Stimulated activated naive B cell treated with anti-CD40 and anti-IgM and Interleukin-4, amounts not matched to agents 10 μg/mL and 1 μg/mL and 100 μg/mL, for 72 hours (primary cell): ENCODE data around the gene KCNC1.

Experiments
- ATAC-seq, 2 donors: fragments of 150-1000 bp; cut with Tn5 transposase; replicated peaks; 2 replicates each; pipeline ENCODE4 v1.10.0; 2021; ENCODE audit warnings: moderate library complexity in 1 of 2
- DNase-seq: peaks from one replicate; pipeline ENCODE4 v3.0.0; 2021
- H3K27ac Mint-ChIP-seq: one replicate; pipeline ENCODE4 v1.8.0; 2022; ENCODE audit warnings: mild to moderate bottlenecking, mixed read lengths
- H3K27me3 Mint-ChIP-seq, 2 donors: one replicate each; pipeline ENCODE4 v1.8.0; 2022; ENCODE audit warnings: mixed read lengths in 2 of 2
- H3K36me3 Mint-ChIP-seq, 2 donors: one replicate each; pipeline ENCODE4 v1.8.0; 2022; ENCODE audit warnings: mixed read lengths in 2 of 2, mild to moderate bottlenecking in 1 of 2
- H3K4me1 Mint-ChIP-seq, 2 donors: one replicate each; pipeline ENCODE4 v1.8.0; 2022; ENCODE audit warnings: mixed read lengths in 2 of 2, mild to moderate bottlenecking in 1 of 2
- H3K4me3 Mint-ChIP-seq, 2 donors: one replicate each; pipeline ENCODE4 v1.8.0; 2022; ENCODE audit warnings: mild to moderate bottlenecking in 2 of 2, mixed read lengths in 2 of 2, moderate library complexity in 1 of 2
- H3K9me3 Mint-ChIP-seq, 2 donors: one replicate each; pipeline ENCODE4 v1.8.0; 2022; ENCODE audit warnings: mixed read lengths in 2 of 2, mild to moderate bottlenecking in 1 of 2

KCNC1 gene

DNA sequence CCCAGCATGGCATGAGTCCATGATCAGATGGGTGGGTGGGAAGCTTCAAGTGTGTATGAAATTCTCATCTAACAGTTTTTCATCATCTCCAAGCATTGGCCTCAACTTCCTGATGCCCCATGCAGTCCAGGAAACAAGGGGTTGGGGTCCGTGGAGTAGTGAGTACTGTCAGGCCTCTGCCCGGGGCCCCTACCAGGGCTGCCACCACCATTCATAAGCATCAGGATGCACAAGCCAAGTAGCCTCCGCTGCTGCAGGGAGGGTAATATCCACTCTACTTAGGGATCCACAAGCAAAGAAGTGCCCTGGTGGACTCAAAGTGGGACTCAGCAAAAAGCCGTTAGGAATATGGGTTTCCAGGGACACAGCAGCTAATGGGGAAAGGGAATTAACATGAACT is 49.3 kb downstream of the KCNC1 start:
- Mint-ChIP-seq H3K4me1 (no peaks in the 10 kb centered on the region), H3K4me3 (no peak overlapping the region), H3K27me3 (no peaks in the 10 kb centered on the region), H3K9me3 (no peaks in the 10 kb centered on the region), H3K36me3 (peaks cover 9 to 24% of the 10 kb centered on the region in 2 donors), H3K27ac (no peak overlapping the region)
- DNase-seq (no peak), ATAC-seq (no peak)

DNA sequence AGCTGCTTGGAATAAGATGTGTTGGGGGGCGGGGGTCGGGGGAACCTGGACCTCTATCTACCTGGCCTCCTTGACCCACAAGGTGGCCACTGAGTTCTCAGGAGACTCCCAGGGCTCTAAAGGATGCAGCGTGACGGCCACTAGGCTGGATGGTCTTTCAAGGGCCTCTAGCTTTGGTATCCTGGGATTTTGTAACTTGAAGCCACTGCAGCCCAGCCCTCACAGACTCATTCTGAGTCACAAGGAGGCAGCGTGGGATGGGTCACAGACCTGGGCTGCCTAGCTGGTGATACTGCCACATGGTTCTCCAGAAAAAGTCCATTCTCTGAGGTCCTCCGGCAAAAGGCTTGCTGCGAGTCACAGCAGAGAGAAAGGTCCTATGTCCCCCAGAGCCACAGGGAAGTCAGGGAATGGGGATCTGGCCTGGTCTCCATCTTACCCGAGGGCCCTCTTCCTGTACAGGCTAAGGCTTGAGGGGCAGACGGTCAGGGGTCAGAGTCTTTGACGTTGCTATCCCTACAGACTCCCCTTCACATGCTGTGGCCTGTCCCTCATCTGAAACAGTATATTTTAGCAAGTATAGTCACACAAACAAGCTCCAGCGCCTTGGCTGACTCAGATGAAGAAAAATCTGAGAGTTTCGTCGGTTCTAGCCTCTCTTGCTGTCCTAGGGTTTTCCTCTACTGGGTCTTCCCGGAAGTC is 52.4 kb downstream of the KCNC1 start:
- no peak overlapping the region for H3K4me3 Mint-ChIP-seq
- H3K9me3 Mint-ChIP-seq = no peaks in the 10 kb centered on the region
- ATAC-seq (no peak), DNase-seq (no peak)
- no peaks in the 10 kb centered on the region for H3K4me1 Mint-ChIP-seq
- no peaks in the 10 kb centered on the region for H3K27me3 Mint-ChIP-seq
- peaks cover 9 to 31% of the 10 kb centered on the region in 2 donors for H3K36me3 Mint-ChIP-seq
- no peak overlapping the region for H3K27ac Mint-ChIP-seq

DNA sequence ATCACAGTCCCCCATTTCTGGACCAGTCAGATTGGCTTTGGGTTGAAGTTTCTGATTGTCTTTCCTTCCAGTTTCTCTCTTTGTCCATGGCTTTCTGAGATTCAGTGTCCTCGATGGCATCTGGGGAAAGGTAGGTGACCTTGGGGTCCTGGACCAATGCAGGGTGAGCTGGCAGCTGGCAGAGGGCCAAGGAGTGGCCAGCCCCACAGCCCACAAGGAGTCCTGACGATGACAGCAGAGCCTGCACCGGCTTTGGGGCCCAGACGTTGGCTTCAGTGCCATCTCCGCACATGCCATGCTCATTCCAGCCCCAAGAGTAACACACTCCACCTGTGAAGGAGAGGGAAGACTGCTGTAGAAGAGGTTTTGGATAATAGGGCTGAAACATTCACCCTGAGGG is 53.5 kb downstream of the KCNC1 start:
- Mint-ChIP-seq H3K4me3 (no peak overlapping the region), H3K9me3 (no peaks in the 10 kb centered on the region), H3K4me1 (no peaks in the 10 kb centered on the region), H3K27me3 (no peaks in the 10 kb centered on the region), H3K27ac (no peak overlapping the region), H3K36me3 (peaks cover 9 to 31% of the 10 kb centered on the region in 2 donors)
- ATAC-seq (no peak), DNase-seq (no peak)

DNA sequence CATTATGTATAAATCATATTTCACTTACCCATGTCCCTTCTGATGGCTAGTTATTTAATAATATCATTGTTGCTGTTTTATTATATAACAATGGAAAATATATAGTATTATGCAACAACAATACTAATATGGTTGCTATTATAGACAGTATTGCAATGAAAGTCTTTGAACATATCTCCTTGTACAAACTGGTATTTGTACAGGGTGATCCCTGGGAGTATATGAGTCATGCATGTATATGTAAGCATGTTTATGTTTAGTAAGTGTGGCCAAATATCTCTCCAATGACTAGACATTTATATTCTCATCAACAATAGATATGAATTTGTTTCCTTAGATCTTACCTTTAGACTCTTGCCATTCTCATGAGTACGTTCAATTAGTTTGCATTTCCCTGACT is 55.9 kb downstream of the KCNC1 start:
- Mint-ChIP-seq H3K27ac (no peak overlapping the region), H3K27me3 (no peaks in the 10 kb centered on the region), H3K9me3 (no peaks in the 10 kb centered on the region), H3K4me3 (no peak overlapping the region), H3K36me3 (peaks cover 8 to 30% of the 10 kb centered on the region in 2 donors), H3K4me1 (no peaks in the 10 kb centered on the region)
- no peak for ATAC-seq
- DNase-seq = no peak

DNA sequence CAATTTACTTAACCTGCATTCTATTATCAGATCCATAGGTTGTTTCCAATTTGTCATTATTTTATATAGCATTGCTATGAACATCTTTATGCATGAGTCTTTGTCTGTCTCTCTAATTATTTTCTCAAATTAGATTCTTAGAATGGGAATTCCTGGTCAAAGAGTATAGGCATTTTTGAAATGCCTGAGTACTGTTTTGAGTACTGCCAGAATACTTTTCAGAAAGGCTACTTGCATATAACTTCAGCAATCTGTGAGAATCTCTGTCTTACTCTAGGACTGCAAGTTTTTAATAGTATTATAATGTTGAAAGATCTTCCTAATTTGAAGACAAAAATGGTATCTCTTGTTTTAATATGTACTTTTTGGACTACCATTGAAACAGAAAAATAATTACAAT is 56.6 kb downstream of the KCNC1 start:
- ATAC-seq (no peak), DNase-seq (no peak)
- Mint-ChIP-seq H3K4me1 (no peaks in the 10 kb centered on the region), H3K4me3 (no peak overlapping the region), H3K9me3 (no peaks in the 10 kb centered on the region), H3K27me3 (no peaks in the 10 kb centered on the region), H3K36me3 (peaks cover 4 to 25% of the 10 kb centered on the region in 2 donors), H3K27ac (no peak overlapping the region)

DNA sequence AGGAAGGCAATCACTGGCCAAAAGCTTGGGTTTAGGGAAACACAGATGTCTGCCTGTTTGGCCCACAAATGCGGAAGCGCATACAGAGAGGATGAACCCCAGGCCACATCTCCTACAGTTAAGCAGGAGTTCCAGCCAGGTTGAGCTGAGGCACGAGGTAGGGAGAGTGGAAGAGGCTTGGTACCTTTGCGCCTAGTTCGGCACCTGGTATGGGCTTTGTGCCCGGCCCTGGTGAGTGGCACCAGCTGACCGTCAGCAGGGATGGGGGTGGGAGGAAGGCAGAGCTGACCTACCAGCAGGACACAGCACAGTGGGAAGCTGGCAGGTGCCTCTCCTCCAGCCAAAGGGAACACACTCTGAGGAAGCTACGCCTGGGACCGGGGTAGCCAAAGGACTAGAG is 57.6 kb downstream of the KCNC1 start:
- no peak overlapping the region for H3K27ac Mint-ChIP-seq

DNA sequence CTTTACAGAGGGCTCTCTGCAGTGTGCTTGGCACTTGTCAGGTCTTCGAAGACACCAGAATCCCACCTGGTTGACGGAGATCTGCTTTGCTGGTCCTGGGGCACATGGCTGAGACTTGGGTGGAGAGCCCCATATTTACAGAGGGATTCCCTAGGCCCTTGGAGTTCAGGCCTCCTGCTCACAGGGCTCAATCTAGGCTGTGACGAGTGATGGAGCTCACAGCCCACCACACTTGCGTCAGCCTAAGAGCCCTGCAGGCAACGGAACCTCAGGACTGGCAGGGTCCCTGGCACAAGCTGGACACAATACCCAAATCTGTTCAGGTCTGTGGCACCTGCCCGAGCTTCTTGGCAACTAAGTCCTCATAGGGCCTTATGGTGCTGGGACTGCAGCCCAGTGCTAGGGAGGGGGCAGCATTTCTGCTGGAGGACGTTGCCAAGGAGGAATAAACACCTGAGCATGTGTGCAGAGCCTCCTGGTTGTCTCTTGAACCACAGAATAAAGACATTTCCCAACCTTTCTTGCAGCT is 59.1 kb downstream of the KCNC1 start:
- H3K27me3 Mint-ChIP-seq = no peaks in the 10 kb centered on the region
- DNase-seq (no peak), ATAC-seq (no peak)
- peaks cover 5 to 17% of the 10 kb centered on the region in 2 donors for H3K36me3 Mint-ChIP-seq
- no peaks in the 10 kb centered on the region for H3K4me1 Mint-ChIP-seq
- H3K27ac Mint-ChIP-seq = no peak overlapping the region
- no peak overlapping the region for H3K4me3 Mint-ChIP-seq
- H3K9me3 Mint-ChIP-seq = no peaks in the 10 kb centered on the region

More for the DNA sequence above, 57.6 kb downstream of the KCNC1 start:
- Mint-ChIP-seq H3K36me3 (peaks cover 5 to 25% of the 10 kb centered on the region in 2 donors), H3K4me1 (no peaks in the 10 kb centered on the region), H3K9me3 (no peaks in the 10 kb centered on the region), H3K4me3 (no peak overlapping the region), H3K27me3 (no peaks in the 10 kb centered on the region)
- no peak for ATAC-seq
- DNase-seq = no peak

DNA sequence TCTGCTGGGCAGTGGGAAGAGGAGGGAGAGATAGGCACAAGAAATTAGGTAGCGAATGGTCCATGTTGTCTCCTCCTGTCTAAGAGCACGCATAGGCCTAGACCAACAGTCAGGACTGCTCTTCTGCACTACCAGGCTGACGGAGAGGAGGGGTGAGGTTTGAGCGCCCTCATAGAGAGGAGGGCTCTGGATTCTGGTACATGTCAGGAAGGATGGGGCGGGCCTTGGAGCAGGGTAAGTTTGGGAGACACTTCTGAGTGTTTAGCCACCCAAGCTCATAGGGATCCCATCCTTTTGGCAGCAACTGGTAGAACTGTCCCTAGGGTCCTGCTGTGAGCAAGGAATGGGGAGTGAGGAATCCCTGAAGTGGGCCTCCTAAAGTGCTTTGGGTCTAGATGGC is 60.4 kb downstream of the KCNC1 start:
- H3K36me3 Mint-ChIP-seq = peaks cover 13 to 20% of the 10 kb centered on the region in 2 donors

DNA sequence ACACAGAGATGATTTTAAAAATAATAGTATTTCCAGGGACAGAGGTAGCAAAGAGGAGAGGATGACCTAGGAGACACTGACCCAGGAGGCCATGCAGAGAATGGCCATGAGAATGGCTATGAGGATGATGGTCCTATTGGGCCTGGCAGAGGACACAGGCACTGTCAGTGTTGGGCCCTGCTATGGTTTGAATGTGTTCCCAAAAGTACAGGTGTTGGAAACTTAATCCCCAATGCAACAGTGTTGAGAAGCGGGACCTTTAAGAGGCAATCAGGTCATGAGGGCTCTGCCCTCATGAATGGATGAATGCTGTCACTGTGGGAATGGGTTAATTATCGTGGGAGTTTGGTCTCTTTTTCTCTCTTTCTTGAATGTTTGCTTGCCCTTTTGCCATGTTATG is 61.6 kb downstream of the KCNC1 start:
- ATAC-seq (no peak), DNase-seq (no peak)
- Mint-ChIP-seq H3K9me3 (peaks cover 0 to 2% of the 10 kb centered on the region in 2 donors), H3K4me1 (no peaks in the 10 kb centered on the region), H3K27ac (no peak overlapping the region), H3K27me3 (no peaks in the 10 kb centered on the region), H3K36me3 (peaks cover 18 to 25% of the 10 kb centered on the region in 2 donors), H3K4me3 (no peak overlapping the region)

More for the DNA sequence above, 60.4 kb downstream of the KCNC1 start:
- H3K4me3 Mint-ChIP-seq = no peak overlapping the region
- no peaks in the 10 kb centered on the region for H3K4me1 Mint-ChIP-seq
- no peak overlapping the region for H3K27ac Mint-ChIP-seq
- H3K9me3 Mint-ChIP-seq = no peaks in the 10 kb centered on the region
- ATAC-seq = no peak
- DNase-seq = no peak
- no peaks in the 10 kb centered on the region for H3K27me3 Mint-ChIP-seq

DNA sequence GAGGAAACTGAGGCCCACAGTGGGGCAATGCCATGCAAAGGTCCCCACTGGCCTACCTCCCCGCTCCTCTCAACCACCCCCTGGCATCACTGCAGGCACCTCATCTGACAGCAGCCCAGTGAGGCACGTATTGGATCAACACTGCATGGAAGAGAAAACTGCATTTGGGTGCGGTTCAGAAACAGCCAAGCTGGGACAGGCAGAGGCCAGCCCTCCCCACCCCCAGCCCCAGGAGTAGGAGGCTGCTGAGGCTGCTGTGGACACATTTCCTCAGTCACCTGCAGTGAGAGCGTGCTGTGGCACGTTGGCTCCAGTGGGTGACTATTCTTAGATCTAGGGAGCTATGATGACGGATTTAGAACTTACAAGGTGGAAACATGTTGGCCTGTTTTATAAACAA is 63.7 kb downstream of the KCNC1 start:
- Mint-ChIP-seq H3K9me3 (peaks cover 0 to 2% of the 10 kb centered on the region in 2 donors), H3K27me3 (no peaks in the 10 kb centered on the region), H3K4me1 (no peaks in the 10 kb centered on the region), H3K36me3 (peaks cover 18 to 26% of the 10 kb centered on the region in 2 donors), H3K27ac (no peak overlapping the region), H3K4me3 (no peak overlapping the region)
- ATAC-seq = no peak
- DNase-seq = no peak

DNA sequence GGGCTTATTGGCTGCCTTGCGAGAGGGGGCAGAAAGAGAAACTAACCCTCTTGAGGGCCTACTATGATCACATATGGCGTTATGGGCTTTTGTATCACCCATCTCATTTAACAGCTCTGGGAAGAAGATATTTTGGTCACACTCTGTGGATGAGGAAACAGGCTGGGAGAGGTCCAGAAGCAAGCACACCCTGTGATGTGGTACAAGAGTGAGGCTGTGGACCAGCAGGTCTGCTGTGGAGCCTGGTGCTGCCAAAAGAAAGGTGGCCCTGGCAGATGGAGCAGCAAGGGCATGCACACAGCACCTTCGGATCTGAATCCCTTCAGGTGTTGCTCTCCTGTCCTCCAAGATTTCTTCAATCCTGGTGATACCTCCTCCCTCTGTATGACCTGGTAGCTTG is 64.1 kb downstream of the KCNC1 start:
- no peak overlapping the region for H3K4me3 Mint-ChIP-seq
- ATAC-seq = no peak

DNA sequence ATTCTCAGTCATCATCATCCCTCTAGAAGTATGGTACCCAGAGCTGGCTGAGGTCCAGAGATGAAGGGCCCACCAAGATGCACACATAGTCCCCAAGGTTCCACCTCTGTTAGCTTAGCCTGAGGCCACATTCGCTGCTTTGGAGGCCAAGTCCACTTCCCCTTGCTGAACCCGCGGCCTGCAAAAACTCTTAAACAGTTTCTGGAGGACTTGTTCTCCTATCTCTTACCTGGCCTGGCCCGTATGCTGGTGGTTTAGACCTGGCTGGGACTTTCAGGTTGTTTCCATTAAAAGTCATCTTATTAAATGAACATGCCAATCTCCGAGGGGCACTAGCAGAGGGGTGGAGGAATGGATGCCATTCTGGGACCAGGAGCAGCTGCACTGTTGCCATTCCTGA is 64.6 kb downstream of the KCNC1 start:
- Mint-ChIP-seq H3K27me3 (no peaks in the 10 kb centered on the region), H3K4me3 (no peak overlapping the region), H3K27ac (no peak overlapping the region), H3K36me3 (peaks cover 18 to 26% of the 10 kb centered on the region in 2 donors), H3K4me1 (no peaks in the 10 kb centered on the region), H3K9me3 (peaks cover 0 to 2% of the 10 kb centered on the region in 2 donors)
- DNase-seq (no peak), ATAC-seq (no peak)

More for the DNA sequence above, 64.1 kb downstream of the KCNC1 start:
- no peak for DNase-seq
- Mint-ChIP-seq H3K27me3 (no peaks in the 10 kb centered on the region), H3K27ac (no peak overlapping the region), H3K4me1 (no peaks in the 10 kb centered on the region), H3K36me3 (peaks cover 18 to 26% of the 10 kb centered on the region in 2 donors), H3K9me3 (peaks cover 0 to 2% of the 10 kb centered on the region in 2 donors)

DNA sequence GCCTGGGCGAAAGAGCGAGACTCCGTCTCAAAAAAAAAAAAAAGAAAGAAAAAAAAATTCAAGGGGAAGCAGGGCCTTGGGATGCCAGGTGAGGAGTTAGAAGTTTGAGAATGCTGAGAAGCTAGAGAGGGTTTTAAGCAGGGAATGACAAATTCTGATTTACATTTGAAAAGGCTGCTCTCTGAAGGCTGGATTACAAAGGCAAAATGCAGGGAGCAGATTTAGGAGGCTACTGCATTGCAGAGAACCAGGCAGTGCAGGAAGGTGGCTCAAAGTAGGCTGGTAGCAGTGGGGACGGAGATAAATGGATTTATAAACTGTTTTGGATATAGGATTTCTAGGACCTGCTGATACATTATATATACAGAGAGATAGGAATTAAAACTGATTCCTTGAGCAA is 66.6 kb downstream of the KCNC1 start:
- H3K4me1 Mint-ChIP-seq = no peaks in the 10 kb centered on the region
- peaks cover 0 to 2% of the 10 kb centered on the region in 2 donors for H3K9me3 Mint-ChIP-seq
- H3K36me3 Mint-ChIP-seq = peaks cover 18 to 24% of the 10 kb centered on the region in 2 donors
- no peak overlapping the region for H3K4me3 Mint-ChIP-seq
- no peak overlapping the region for H3K27ac Mint-ChIP-seq
- H3K27me3 Mint-ChIP-seq = no peaks in the 10 kb centered on the region
- DNase-seq = no peak
- no peak for ATAC-seq

DNA sequence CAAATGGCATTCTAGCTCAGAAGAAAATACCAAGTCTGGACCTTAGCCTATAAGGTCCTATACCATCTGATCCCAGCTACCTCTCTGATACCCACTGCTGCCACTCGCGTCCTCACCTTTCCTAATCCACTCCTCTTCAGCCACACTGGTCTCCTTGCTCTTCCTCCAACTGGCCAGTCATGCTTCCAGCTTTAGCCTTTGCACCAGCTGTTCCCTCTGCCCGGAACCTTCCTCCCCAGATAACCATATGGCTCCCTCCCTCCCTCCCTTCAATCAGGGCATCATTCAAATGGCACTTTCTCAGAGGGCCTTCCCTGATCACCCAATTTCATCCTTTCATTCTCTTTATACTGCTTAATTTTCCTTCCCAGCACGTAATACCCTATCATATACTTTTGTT is 67.9 kb downstream of the KCNC1 start:
- no peak for DNase-seq
- no peak overlapping the region for H3K4me3 Mint-ChIP-seq
- no peaks in the 10 kb centered on the region for H3K27me3 Mint-ChIP-seq
- no peak overlapping the region for H3K27ac Mint-ChIP-seq
- ATAC-seq = no peak
- H3K4me1 Mint-ChIP-seq = no peaks in the 10 kb centered on the region
- peaks cover 15 to 24% of the 10 kb centered on the region in 2 donors for H3K36me3 Mint-ChIP-seq
- H3K9me3 Mint-ChIP-seq = peaks cover 0 to 2% of the 10 kb centered on the region in 2 donors

DNA sequence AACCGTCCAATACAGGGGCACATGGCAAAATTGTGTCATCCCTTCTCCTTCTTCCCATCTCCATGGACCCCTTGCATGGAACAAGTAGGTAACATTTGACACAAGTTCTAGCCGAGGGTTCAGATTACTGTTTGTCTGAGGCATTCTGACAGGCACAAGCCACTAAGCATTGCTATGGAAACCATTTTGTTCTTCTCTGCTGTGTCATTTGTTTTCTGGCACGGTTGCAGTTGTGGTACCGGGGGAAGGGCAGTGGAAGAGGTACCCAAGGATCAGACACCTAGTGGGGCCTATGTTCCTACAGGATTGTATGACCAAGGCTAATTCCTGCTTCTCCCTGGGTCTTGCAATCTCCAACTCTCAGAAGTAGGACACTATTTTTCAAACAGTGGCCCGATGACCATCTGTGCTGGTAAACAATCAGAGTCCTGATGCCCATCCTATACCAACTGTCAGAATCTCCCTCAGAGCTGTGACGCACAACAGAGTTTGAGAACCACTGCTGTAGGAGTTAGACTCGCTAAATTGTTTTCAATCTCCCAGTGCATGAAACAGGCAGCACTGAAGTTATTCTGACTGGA is 69.3 kb downstream of the KCNC1 start:
- DNase-seq = no peak
- peaks cover 0 to 2% of the 10 kb centered on the region in 2 donors for H3K9me3 Mint-ChIP-seq
- H3K27ac Mint-ChIP-seq = no peak overlapping the region
- no peak overlapping the region for H3K4me3 Mint-ChIP-seq
- H3K4me1 Mint-ChIP-seq = no peaks in the 10 kb centered on the region
- H3K27me3 Mint-ChIP-seq = no peaks in the 10 kb centered on the region
- peaks cover 20 to 25% of the 10 kb centered on the region in 2 donors for H3K36me3 Mint-ChIP-seq
- no peak for ATAC-seq
